Measurements from ENCODE around the gene LIG1. TPM values are rescaled to one million over a fixed set of nuclear protein-coding genes. Genes with fewer than 3 reads are reported as not detected.

LIG1 gene
- total RNA-seq, 2 experiments from 2014 or later: 174 TPM

DNA sequence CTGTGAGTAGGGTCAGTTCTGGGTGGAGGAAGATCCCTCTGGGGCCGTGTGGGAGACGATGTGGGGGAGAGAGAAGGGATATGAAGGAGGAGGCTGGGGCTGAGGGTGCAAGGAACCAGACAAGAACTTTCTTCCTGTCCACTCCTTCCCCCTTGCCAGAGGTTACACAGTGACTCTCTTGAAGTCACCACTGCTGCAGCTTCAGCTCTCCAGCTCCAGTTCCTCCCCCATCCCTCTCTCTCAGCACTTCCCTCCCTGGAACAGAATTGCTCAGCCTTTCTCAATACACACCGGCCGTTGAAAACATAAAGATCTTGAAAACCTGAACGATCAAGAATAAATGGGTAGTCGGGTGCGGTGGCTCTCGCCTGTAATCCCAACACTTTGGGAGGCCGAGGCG lies 5.4 kb upstream of the LIG1 start:
- H3K27ac Mint-ChIP-seq: no peak overlapping the region
- CTCF ChIA-PET: interaction anchor here (0.6 kb wide), 1 partner anchor 28 kb away, joined by 3 read pairs; no protein-coding TSS in a partner anchor
- H3K4me3 Mint-ChIP-seq: no peak overlapping the region
- H3K4me1 Mint-ChIP-seq (ENCODE audit: low read depth): peaks cover 25% of the 10 kb centered on the region
- intact Hi-C loops (cut with micrococcal nuclease): no loop called here
- peaks cover 27% of the 10 kb centered on the region for H3K36me3 Mint-ChIP-seq
- DNase-seq: no peak
- POLR2A ChIA-PET: no interaction called here
- no peaks in the 10 kb centered on the region for H3K27me3 Mint-ChIP-seq
- no peaks in the 10 kb centered on the region for H3K9me3 Mint-ChIP-seq

GRCh38 chr19:48174445-48175030 lies 4.4 kb upstream of the LIG1 start:
- Mint-ChIP-seq H3K27me3 (no peaks in the 10 kb centered on the region), H3K4me3 (no peak overlapping the region), H3K4me1 (ENCODE audit: low read depth) (peaks cover 26% of the 10 kb centered on the region), H3K27ac (peak overlapping the region; percentile 36), H3K36me3 (peaks cover 23% of the 10 kb centered on the region), H3K9me3 (no peaks in the 10 kb centered on the region)
- DNase-seq: no peak
- ChIA-PET CTCF (interaction anchor here (1.0 kb wide), 1 partner anchor 26 kb away, joined by 3 read pairs; no protein-coding TSS in a partner anchor), POLR2A (interaction anchor here (0.6 to 0.7 kb wide), 2 partner anchors 28 to 283 kb away, joined by 3 read pairs; no protein-coding TSS in a partner anchor)
- intact Hi-C loops (cut with micrococcal nuclease): loop anchor here (5.0 kb wide), 1 partner anchor 158 kb away; no protein-coding TSS in a partner anchor

DNA sequence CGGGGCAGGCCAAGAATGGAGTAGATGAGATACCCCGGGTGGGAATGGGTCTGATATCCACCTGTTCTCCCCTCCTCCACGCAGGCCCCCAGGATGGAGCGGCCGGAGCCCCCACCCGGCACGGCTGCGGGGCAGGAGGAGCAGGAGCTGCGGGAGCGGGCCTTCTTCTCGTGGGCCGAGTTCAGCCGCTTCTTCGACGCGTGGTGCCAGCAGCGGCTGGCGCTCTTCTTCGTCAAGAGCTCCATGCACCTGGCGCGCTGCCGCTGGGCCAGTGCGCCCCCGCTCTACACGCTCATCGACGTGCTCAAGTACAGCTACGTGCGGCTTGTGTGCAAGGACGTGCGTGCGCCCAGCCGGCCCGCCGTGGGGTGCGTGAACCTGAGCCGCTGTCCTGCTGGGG lies 1.6 kb upstream of the LIG1 start:
- no peak overlapping the region for H3K27ac Mint-ChIP-seq
- no peak for DNase-seq
- ChIA-PET CTCF (interaction anchor here (0.9 to 2.5 kb wide), 6 partner anchors 31 to 162 kb away, joined by 3 to 10 read pairs (median 4); no protein-coding TSS in a partner anchor), POLR2A (interaction anchor here (0.7 kb wide), 1 partner anchor 1394 kb away, joined by 3 read pairs; no protein-coding TSS in a partner anchor)
- peaks cover 20% of the 10 kb centered on the region for H3K36me3 Mint-ChIP-seq
- peaks cover 42% of the 10 kb centered on the region for H3K4me1 Mint-ChIP-seq (ENCODE audit: low read depth)
- H3K9me3 Mint-ChIP-seq: no peaks in the 10 kb centered on the region
- intact Hi-C loops (cut with micrococcal nuclease): loop anchor here (2.0 to 5.0 kb wide), 2 partner anchors 83 to 161 kb away; partner anchors contain the start of gene CARD8
- no peaks in the 10 kb centered on the region for H3K27me3 Mint-ChIP-seq
- H3K4me3 Mint-ChIP-seq: peak overlapping the region; percentile 95

- peaks cover 20% of the 10 kb centered on the region for H3K36me3 Mint-ChIP-seq
- peak overlapping the region; percentile 97 for H3K27ac Mint-ChIP-seq
- H3K4me1 Mint-ChIP-seq (ENCODE audit: low read depth): peaks cover 39% of the 10 kb centered on the region
- no peak for DNase-seq
- ChIA-PET POLR2A (interaction anchor here (0.5 to 0.9 kb wide), 5 partner anchors 17 to 1395 kb away, joined by 3 to 4 read pairs (median 3); no protein-coding TSS in a partner anchor), CTCF (interaction anchor here (1.0 to 2.5 kb wide), 4 partner anchors 33 to 163 kb away, joined by 3 to 10 read pairs (median 4); no protein-coding TSS in a partner anchor)
- H3K4me3 Mint-ChIP-seq: peak overlapping the region; percentile 95
- no peaks in the 10 kb centered on the region for H3K27me3 Mint-ChIP-seq
- no peaks in the 10 kb centered on the region for H3K9me3 Mint-ChIP-seq
- intact Hi-C loops (cut with micrococcal nuclease): loop anchor here (1.0 to 5.0 kb wide), 4 partner anchors 33 to 192 kb away; partner anchors contain the start of genes CARD8 and TMEM143
Measured at GRCh38 chr19:48170817-48171347, 738 bp upstream of the LIG1 start.

DNA sequence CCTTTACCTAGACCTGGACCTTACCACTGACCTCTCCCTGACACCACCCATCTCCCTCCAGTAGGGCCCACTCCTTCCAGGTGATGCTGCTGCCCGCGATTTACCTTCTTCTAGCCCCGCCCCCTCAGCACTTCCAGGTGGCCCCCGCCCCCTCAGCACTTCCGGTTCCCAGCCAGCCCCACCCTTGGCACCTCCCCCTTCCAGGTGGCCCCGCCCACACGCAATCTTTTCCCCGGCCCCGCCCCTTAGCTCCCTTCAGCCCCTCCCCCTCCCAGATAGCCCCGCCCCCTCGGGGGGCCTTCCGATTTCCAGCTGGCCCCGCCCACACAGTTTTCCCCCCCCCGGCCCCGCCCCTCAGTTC lies 586 bp downstream of the LIG1 start:
- H3K27me3 Mint-ChIP-seq: no peaks in the 10 kb centered on the region
- peaks cover 18% of the 10 kb centered on the region for H3K36me3 Mint-ChIP-seq
- intact Hi-C loops (cut with micrococcal nuclease): no loop called here
- peaks cover 34% of the 10 kb centered on the region for H3K4me1 Mint-ChIP-seq (ENCODE audit: low read depth)
- peak overlapping the region; percentile 97 for H3K27ac Mint-ChIP-seq
- CTCF ChIA-PET: interaction anchor here (1.4 kb wide), 1 partner anchor 90 kb away, joined by 6 read pairs; no protein-coding TSS in a partner anchor
- peak; percentile 94 for DNase-seq
- H3K9me3 Mint-ChIP-seq: no peaks in the 10 kb centered on the region
- H3K4me3 Mint-ChIP-seq: peak overlapping the region; percentile 95
- POLR2A ChIA-PET: interaction anchor here (0.8 to 1.1 kb wide), 2 partner anchors 34 to 194 kb away, joined by 3 to 4 read pairs; partner anchors contain the start of genes SYNGR4 and TMEM143

DNA sequence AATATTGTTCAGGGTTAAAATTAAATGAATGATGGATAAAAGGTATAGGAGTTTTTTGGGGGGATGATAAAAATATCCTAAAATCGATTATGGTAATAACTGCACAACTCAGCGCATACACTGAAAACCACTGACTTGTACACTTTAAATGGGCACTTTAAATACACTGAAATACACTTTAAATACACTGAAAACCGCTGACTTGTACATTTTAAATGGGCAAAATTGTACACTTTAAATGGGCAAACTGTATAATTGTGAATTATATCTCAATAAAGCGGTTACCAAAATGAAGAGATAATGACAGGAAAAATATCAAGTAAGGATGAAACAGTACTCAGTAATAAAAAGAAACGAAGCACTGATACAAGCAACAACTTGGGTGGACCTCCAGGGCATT lies 1.5 kb downstream of the LIG1 start:
- Mint-ChIP-seq H3K4me1 (ENCODE audit: low read depth) (peaks cover 31% of the 10 kb centered on the region), H3K27ac (peak overlapping the region; percentile 97), H3K4me3 (peak overlapping the region; percentile 95), H3K9me3 (no peaks in the 10 kb centered on the region), H3K27me3 (no peaks in the 10 kb centered on the region), H3K36me3 (peaks cover 16% of the 10 kb centered on the region)
- no peak for DNase-seq
- POLR2A ChIA-PET: interaction anchor here (0.8 kb wide), 1 partner anchor 195 kb away, joined by 3 read pairs; the partner anchor contains the start of genes SYNGR4 and TMEM143
- intact Hi-C loops (cut with micrococcal nuclease): no loop called here
- CTCF ChIA-PET: interaction anchor here (1.4 kb wide), 1 partner anchor 91 kb away, joined by 6 read pairs; no protein-coding TSS in a partner anchor

- Mint-ChIP-seq H3K27me3 (no peaks in the 10 kb centered on the region), H3K4me1 (ENCODE audit: low read depth) (no peaks in the 10 kb centered on the region), H3K4me3 (no peak overlapping the region), H3K9me3 (no peaks in the 10 kb centered on the region), H3K36me3 (peaks cover 63% of the 10 kb centered on the region), H3K27ac (no peak overlapping the region)
- DNase-seq: no peak
- ChIA-PET CTCF (no interaction called here), POLR2A (no interaction called here)
- intact Hi-C loops (cut with micrococcal nuclease): no loop called here
Measured at GRCh38 chr19:48158210-48158790, 11.8 kb downstream of the LIG1 start.

DNA sequence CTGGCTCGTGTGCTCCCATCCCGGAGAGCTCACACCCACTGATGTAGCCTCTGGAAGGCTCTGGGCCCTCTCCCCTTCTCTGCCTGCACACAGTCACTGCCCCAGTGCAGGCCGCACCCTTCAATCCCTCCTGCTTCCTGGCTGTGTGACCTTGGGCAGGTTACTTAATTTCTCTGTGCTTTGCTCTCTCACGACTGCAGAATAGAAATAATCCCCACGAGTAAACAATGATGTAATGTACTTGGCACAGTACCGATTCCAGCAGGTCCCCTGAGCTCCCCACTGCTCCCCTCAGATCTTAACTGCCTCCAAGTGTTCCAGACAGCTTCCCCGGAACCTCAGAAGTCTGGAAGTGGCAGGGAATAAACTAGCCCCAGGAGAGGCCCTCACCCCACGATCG lies 16.1 kb downstream of the LIG1 start:
- Mint-ChIP-seq H3K27ac (no peak overlapping the region), H3K9me3 (no peaks in the 10 kb centered on the region), H3K36me3 (peaks cover 48% of the 10 kb centered on the region), H3K4me3 (no peak overlapping the region), H3K27me3 (no peaks in the 10 kb centered on the region), H3K4me1 (ENCODE audit: low read depth) (no peaks in the 10 kb centered on the region)
- ChIA-PET POLR2A (interaction anchor here (0.6 kb wide), 1 partner anchor 10 kb away, joined by 3 read pairs; no protein-coding TSS in a partner anchor), CTCF (interaction anchor here (0.7 to 5.8 kb wide), 9 partner anchors 9 to 1443 kb away, joined by 3 to 59 read pairs (median 3); partner anchors contain the start of gene PLA2G4C)
- no peak for DNase-seq
- intact Hi-C loops (cut with micrococcal nuclease): no loop called here

GRCh38 chr19:48152551-48152950 lies 17.6 kb downstream of the LIG1 start:
- Mint-ChIP-seq H3K9me3 (no peaks in the 10 kb centered on the region), H3K27ac (no peak overlapping the region), H3K4me1 (ENCODE audit: low read depth) (no peaks in the 10 kb centered on the region), H3K36me3 (peaks cover 40% of the 10 kb centered on the region), H3K27me3 (no peaks in the 10 kb centered on the region), H3K4me3 (no peak overlapping the region)
- peak; percentile 74 for DNase-seq
- ChIA-PET POLR2A (no interaction called here), CTCF (interaction anchor here (0.6 to 5.8 kb wide), 12 partner anchors 7 to 286 kb away, joined by 3 to 59 read pairs (median 4); partner anchors contain the start of gene PLA2G4C)
- intact Hi-C loops (cut with micrococcal nuclease): loop anchor here (2.0 kb wide), 1 partner anchor 46 kb away; no protein-coding TSS in a partner anchor

- Mint-ChIP-seq H3K9me3 (no peaks in the 10 kb centered on the region), H3K27me3 (no peaks in the 10 kb centered on the region), H3K4me3 (no peak overlapping the region), H3K4me1 (ENCODE audit: low read depth) (no peaks in the 10 kb centered on the region), H3K27ac (no peak overlapping the region), H3K36me3 (peaks cover 26% of the 10 kb centered on the region)
- DNase-seq: no peak
- CTCF ChIA-PET: interaction anchor here (1.0 to 1.9 kb wide), 4 partner anchors 23 to 242 kb away, joined by 3 to 5 read pairs (median 4); partner anchors contain the start of gene KDELR1
- POLR2A ChIA-PET: no interaction called here
- intact Hi-C loops (cut with micrococcal nuclease): no loop called here
Measured at GRCh38 chr19:48149430-48149829, 20.7 kb downstream of the LIG1 start.

GRCh38 chr19:48148576-48148975 lies 21.6 kb downstream of the LIG1 start:
- no peaks in the 10 kb centered on the region for H3K4me1 Mint-ChIP-seq (ENCODE audit: low read depth)
- CTCF ChIA-PET: no interaction called here
- no peak overlapping the region for H3K4me3 Mint-ChIP-seq
- no peak overlapping the region for H3K27ac Mint-ChIP-seq
- H3K9me3 Mint-ChIP-seq: no peaks in the 10 kb centered on the region
- POLR2A ChIA-PET: no interaction called here
- intact Hi-C loops (cut with micrococcal nuclease): no loop called here
- H3K36me3 Mint-ChIP-seq: peaks cover 29% of the 10 kb centered on the region
- no peak for DNase-seq
- H3K27me3 Mint-ChIP-seq: no peaks in the 10 kb centered on the region

Data from activated CD4-positive, alpha-beta memory T cell treated with anti-CD3 and anti-CD28 coated beads for 36 hours (primary cell).